ENCODE data around the gene PPME1. TPM values are rescaled to one million over a fixed set of nuclear protein-coding genes. Genes with fewer than 3 reads are reported as not detected.

Gene PPME1
- total and polyA plus RNA-seq, 2 donors (not counting 1 experiment from before 2014, with no cell fraction given), result 11.2 to 23.6 TPM

DNA sequence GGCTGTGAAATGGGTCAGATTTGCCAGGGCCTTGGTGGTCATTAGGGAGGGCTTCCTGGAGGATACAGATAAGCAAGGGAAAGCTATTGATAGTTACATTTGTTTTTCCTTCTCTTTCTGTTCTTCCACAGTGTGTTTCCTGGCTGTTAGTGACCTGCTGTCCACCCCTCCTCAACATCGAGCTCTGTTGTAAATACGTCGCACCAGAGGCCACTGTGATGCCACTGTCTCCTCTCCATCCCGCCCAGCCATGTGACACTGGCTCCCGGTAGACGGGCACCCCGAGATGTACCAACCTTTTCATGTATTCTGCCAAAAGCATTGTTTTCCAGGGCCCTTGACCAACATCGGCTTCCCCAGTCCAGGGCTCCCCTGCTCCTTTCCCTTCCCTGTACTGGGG is 82.3 kb downstream of the PPME1 start:
- no peaks in the 10 kb centered on the region for H3K27me3 Mint-ChIP-seq
- Histone ChIP-seq H3K9ac (ENCODE audit: low read length) (no peak overlapping the region), H3K4me1 (ENCODE audit: control insufficient read depth in 2 of 2, insufficient read depth in 2 of 2, low read length in 2 of 2) (no peaks in the 10 kb centered on the region), H3K79me2 (ENCODE audit: control insufficient read depth, insufficient read depth, low read length) (no peaks in the 10 kb centered on the region), H3K27ac (ENCODE audit: low read length in 2 of 2) (no peak overlapping the region), H3K36me3 (replicated peaks in 1 of 2; ENCODE audit: control extremely low read depth in 1 of 2, control insufficient read depth in 1 of 2, extremely low read depth in 1 of 2, insufficient read depth in 2 of 2, low read length in 1 of 2) (peaks cover 0 to 17% of the 10 kb centered on the region in 2 experiments), H3K27me3 (replicated peaks in 1 of 4; ENCODE audit: control extremely low read depth in 1 of 4, control insufficient read depth in 3 of 4, insufficient read depth in 4 of 4, low read length in 3 of 4) (no peaks in the 10 kb centered on the region), H3K4me2 (replicated peaks; ENCODE audit: low read depth, low read length, poor library complexity, severe bottlenecking) (no peak overlapping the region), H4K20me1 (ENCODE audit: control insufficient read depth, insufficient read depth, low read length, poor library complexity, severe bottlenecking) (no peaks in the 10 kb centered on the region), H3K4me3 (ENCODE audit: control extremely low read depth in 1 of 5, extremely low read depth in 1 of 5, insufficient read depth in 1 of 5, low read depth in 2 of 5, low read length in 4 of 5) (no peak overlapping the region), H2AFZ (ENCODE audit: insufficient read depth, low read depth, low read length, poor library complexity, severe bottlenecking) (no peak overlapping the region), H3K9me3 (ENCODE audit: control extremely low read depth in 1 of 3, control insufficient read depth in 2 of 3, insufficient read depth in 1 of 3, low read length in 2 of 3) (no peaks in the 10 kb centered on the region)
- ATAC-seq (ENCODE audit: low read depth), result no peak
- CTCF ChIA-PET, result interaction anchor here (2.1 to 5.8 kb wide), 2 partner anchors 56 to 195 kb away, joined by 5 to 83 read pairs; no protein-coding TSS in a partner anchor
- POLR2A ChIA-PET, result no interaction called here
- WGBS (ENCODE audit: insufficient coverage), result 100% methylated on average over 8 of the region's 8 CpGs
- no peak for TF ChIP-seq EZH2 (IDR thresholded peaks at IDR 0.05; ENCODE audit: borderline replicate concordance, insufficient read depth, low read depth, low read length, poor library complexity, severe bottlenecking)
- TF ChIP-seq, protein P1, sequence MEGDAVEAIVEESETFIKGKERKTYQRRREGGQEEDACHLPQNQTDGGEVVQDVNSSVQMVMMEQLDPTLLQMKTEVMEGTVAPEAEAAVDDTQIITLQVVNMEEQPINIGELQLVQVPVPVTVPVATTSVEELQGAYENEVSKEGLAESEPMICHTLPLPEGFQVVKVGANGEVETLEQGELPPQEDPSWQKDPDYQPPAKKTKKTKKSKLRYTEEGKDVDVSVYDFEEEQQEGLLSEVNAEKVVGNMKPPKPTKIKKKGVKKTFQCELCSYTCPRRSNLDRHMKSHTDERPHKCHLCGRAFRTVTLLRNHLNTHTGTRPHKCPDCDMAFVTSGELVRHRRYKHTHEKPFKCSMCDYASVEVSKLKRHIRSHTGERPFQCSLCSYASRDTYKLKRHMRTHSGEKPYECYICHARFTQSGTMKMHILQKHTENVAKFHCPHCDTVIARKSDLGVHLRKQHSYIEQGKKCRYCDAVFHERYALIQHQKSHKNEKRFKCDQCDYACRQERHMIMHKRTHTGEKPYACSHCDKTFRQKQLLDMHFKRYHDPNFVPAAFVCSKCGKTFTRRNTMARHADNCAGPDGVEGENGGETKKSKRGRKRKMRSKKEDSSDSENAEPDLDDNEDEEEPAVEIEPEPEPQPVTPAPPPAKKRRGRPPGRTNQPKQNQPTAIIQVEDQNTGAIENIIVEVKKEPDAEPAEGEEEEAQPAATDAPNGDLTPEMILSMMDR (IDR thresholded peaks at IDR 0.05), result no peak
- no peak overlapping the region for H3K27ac Mint-ChIP-seq
- no peaks in the 10 kb centered on the region for H3K9me3 Mint-ChIP-seq (ENCODE audit: insufficient read depth)
- no peak overlapping the region for H3K4me3 Mint-ChIP-seq
- H3K4me1 Mint-ChIP-seq, result no peaks in the 10 kb centered on the region
- no peak for DNase-seq
- intact Hi-C loops (cut with micrococcal nuclease), result no loop called here

DNA sequence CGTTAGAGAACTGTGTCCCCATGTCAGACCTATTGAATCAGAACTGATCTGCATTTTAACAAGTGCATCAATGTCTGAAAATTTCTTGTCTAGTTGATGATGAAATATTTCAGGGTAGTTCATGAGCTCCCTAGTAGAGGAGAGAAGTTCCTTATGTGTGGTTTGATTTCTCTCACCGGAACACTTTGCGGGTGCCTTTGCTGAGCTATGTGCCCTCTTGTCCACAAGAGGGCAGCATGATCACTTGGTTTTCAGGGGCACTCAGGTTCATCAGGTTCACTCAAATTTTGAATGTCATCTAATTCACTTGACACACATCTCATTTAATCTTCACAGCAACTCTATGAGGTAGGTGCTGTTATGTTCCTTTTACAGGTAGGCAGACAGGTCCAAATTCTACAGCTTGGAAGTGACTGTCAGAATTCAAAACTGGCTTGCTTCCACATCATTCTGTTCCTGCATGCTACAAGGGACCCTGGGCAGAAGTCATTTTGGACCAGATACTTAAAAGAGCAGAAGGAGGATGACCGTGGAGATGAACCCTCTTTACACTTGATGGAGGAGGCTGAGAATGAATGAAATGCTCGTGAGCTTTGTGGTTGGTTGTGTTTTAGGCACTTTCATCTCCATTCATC is 84.8 kb downstream of the PPME1 start:
- DNase-seq (peak; percentile 72), ATAC-seq (ENCODE audit: low read depth) (peak; percentile 51)
- Histone ChIP-seq H3K79me2 (ENCODE audit: control insufficient read depth, insufficient read depth, low read length) (no peaks in the 10 kb centered on the region), H4K20me1 (ENCODE audit: control insufficient read depth, insufficient read depth, low read length, poor library complexity, severe bottlenecking) (no peaks in the 10 kb centered on the region), H3K4me2 (replicated peaks; ENCODE audit: low read depth, low read length, poor library complexity, severe bottlenecking) (no peak overlapping the region), H3K9me3 (ENCODE audit: control extremely low read depth in 1 of 3, control insufficient read depth in 2 of 3, insufficient read depth in 1 of 3, low read length in 2 of 3) (peaks cover 0 to 2% (median 0%) of the 10 kb centered on the region in 3 donors), H3K27ac (ENCODE audit: low read length in 2 of 2) (no peak overlapping the region), H2AFZ (ENCODE audit: insufficient read depth, low read depth, low read length, poor library complexity, severe bottlenecking) (no peak overlapping the region), H3K27me3 (replicated peaks in 1 of 4; ENCODE audit: control extremely low read depth in 1 of 4, control insufficient read depth in 3 of 4, insufficient read depth in 4 of 4, low read length in 3 of 4) (no peaks in the 10 kb centered on the region), H3K36me3 (replicated peaks in 1 of 2; ENCODE audit: control extremely low read depth in 1 of 2, control insufficient read depth in 1 of 2, extremely low read depth in 1 of 2, insufficient read depth in 2 of 2, low read length in 1 of 2) (peaks cover 0 to 9% of the 10 kb centered on the region in 2 experiments), H3K9ac (ENCODE audit: low read length) (no peak overlapping the region), H3K4me1 (ENCODE audit: control insufficient read depth in 2 of 2, insufficient read depth in 2 of 2, low read length in 2 of 2) (no peaks in the 10 kb centered on the region), H3K4me3 (ENCODE audit: control extremely low read depth in 1 of 5, extremely low read depth in 1 of 5, insufficient read depth in 1 of 5, low read depth in 2 of 5, low read length in 4 of 5) (no peak overlapping the region)
- Mint-ChIP-seq H3K27ac (no peak overlapping the region), H3K4me3 (no peak overlapping the region), H3K9me3 (ENCODE audit: insufficient read depth) (no peaks in the 10 kb centered on the region), H3K27me3 (no peaks in the 10 kb centered on the region), H3K4me1 (no peaks in the 10 kb centered on the region)
- CTCF ChIA-PET, result interaction anchor here (0.8 to 5.8 kb wide), 25 partner anchors 8 to 471 kb away, joined by 3 to 83 read pairs (median 4); partner anchors contain the start of gene POLD3
- 92% methylated on average over 2 of the region's 5 CpGs for whole genome bisulfite sequencing (ENCODE audit: insufficient coverage)
- intact Hi-C loops (cut with micrococcal nuclease), result loop anchor here (2.0 to 5.0 kb wide), 2 partner anchors 291 to 316 kb away; no protein-coding TSS in a partner anchor
- TF ChIP-seq, protein P1 (IDR thresholded peaks at IDR 0.05), result peak; percentile 93
- no peak for TF ChIP-seq EZH2 (IDR thresholded peaks at IDR 0.05; ENCODE audit: borderline replicate concordance, insufficient read depth, low read depth, low read length, poor library complexity, severe bottlenecking)
- POLR2A ChIA-PET, result interaction anchor here (0.6 kb wide), 2 partner anchors 244 to 261 kb away, joined by 3 to 5 read pairs; no protein-coding TSS in a partner anchor

Measured in B cell (primary cell).